SKM-1 treated with dmso at 0.1 percent for 144 hours (cell line): ENCODE results near the gene PAK2.
"Not testable (repeated sequence)": the region's sequence is repeated elsewhere in the genome, so short reads cannot be mapped to it uniquely, and the experiment has no call there.

ENCODE experiments used
- DNase-seq: peaks from one replicate; lab custom pipeline; 2025; ENCODE audit not compliant: unreplicated experiment; lab: John Stamatoyannopoulos, UW

Gene PAK2

DNA sequence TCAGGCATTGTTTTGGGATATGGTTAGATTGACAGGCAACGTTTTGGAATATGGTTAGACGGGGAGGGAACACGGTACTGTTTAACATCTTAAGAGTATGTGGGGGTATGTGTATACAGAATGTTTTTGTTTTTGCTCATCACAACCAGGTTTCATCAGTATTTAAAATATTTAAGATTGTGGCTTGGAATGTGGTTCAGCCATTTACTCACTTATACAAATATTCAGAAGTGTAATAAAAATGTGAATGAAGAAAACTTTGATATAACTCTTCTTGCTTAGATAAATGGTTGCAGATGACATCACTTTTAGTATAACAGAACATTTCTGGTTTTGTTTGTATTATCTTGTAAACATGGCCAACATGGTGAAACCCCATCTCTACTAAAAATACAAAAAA, 3.9 kb upstream of the PAK2 start:
- DNase-seq: no peak

DNA sequence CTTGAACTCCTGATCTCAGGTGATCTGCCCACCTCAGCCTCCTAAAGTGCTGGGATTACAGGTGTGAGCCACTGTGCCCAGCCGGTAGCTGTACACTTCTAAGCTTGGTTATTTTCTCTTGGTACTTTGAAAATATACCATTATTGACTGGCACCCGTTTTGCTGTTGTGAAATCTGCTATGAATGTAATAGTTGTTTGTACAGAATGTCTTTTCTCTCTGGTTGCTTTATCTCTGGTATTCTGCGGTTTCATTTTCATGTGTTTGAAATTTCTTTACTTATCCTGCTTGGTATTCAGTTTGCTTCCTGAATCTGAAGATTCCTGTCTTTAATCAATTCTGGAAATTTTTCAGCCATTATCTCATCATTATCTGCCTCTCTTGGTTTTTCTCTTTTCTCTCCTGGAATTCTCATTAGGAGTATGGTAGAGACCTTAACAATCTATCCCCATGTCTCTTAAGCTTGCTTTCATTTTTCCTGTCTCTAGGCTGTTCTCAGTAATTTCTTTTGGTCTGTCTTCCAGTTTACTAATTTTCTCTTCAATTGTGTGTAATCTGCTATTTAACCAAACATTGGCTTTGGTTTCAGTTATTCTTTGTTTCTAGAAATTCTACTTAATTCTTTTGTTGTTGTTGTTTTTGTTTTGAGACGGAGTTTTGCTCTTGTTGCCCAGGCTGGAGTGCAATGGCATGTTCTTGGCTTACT, 2.8 kb upstream of the PAK2 start:
- DNase-seq: no peak

DNA sequence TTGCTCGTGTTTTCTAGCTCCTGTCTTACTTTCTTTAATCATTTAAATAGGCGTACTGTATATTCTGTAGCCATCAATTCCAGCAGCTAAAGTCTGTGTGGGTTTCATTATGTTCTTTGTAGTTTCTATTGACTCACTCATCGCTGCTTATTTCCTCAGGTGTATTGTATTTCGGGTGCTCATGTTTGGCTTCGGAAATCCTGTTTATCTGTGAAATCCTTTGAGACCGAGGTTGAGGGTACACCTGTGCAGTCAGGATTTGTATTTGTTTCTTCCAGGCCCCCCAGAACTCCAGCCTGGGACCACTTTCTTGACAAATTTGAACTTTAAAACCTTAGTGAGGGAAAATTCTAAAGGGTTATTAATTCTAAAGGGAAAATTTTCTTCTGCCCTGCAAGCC, 2.0 kb upstream of the PAK2 start:
- no peak for DNase-seq

DNA sequence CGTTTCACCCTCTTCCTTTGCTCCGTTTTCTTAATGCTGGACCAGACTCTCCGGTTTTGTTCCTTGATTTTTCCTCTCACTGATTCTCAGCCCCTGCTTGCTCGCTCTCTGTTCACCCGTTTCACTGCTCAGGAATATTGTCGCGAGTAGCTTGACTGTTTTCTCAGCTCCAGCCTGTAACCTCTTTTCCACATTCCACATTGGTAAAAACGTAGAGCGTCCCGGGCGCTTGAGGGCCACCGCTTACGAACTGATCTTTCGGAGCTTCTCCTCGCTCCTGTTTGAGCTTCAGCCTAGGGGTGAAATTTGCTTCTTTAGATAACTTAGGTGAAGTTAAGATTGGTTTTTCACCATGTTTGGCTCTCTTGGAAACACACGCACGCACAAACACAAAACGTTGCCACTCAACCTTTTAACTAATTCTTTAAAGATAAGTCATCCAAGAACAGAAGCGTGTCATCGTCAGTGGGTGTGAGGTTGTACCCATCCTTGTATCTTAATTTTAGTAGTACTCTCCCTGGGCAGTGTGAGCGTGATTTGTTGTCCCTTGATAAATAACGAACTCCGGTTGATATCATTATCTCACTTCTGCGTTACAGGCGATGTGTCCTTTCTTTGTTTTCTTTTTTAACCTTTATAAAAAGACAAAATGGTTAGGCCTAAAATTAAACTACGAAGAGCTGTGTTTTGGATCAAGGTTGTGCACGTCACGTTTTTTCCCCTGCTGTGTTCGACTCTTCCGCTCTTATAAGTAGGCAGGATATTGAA, 1.0 kb downstream of the PAK2 start:
- peak; percentile 53 for DNase-seq

DNA sequence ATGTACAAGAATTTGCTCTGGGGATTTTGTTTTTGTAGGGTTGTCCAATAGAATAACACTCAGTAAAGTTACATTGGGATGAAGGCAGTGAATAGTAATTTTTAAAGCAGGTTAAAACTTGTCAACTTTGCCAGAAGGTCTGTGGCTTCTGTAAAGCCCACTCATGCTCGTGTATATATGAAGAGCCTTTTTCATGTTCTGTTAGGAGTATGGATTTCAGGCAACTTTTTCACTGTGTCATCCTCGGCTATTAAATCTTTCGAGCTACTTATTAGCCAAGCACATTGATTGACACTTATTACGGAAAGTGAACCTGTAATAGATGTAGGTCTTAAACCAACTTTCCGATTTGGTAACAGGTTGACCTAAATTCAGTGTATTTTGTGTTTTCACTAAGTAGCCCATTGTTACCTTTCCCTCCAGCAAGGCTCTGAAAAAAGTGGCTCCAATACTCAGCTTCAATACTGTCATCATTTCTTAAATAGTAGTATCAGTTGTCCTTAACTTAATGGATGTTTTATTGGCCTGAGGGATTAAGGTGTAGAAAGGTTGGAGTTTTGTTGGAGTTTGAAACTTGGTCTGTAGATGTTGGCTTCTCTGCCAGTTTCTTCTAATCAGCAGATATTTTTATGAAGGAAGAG, 1.7 kb downstream of the PAK2 start:
- DNase-seq: no peak

DNA sequence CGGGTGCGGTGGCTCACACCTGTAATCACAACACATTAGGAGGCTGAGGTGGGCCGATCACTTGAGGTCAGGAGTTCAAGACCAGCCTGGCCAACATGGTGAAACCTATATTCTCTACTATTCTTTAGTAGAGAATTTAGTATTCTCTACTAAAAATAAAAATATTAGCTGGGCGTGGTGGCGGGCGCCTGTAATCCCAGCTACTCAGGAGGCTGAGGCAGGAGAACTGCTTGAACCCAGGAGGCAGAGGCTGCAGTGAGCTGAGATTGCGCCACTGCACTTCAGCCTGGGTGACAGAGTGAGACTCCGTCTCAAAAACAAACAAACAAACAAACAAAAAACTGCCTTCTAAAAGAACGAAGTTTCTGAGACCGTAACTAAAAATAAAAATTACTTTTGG, 3.9 kb downstream of the PAK2 start:
- DNase-seq: not testable (repeated sequence)

DNA sequence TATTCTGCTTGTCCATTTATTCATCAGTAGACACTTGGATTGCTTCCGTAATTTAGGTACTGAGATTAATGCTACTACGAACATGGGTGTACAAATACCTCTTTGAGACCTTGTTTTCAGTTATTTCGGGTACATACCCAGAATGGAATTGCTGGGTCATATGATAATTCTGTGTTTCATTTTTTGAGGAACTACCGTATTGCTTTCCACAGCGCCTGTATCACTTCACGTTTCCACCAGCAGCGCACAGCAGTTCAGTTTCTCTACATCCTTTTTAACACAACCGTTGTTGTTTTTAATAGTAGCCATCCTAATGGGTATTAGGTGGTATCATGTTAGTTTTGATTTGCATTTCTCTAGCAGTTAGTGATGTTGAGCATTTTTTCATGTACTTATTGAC, 9.5 kb downstream of the PAK2 start:
- DNase-seq: no peak

DNA sequence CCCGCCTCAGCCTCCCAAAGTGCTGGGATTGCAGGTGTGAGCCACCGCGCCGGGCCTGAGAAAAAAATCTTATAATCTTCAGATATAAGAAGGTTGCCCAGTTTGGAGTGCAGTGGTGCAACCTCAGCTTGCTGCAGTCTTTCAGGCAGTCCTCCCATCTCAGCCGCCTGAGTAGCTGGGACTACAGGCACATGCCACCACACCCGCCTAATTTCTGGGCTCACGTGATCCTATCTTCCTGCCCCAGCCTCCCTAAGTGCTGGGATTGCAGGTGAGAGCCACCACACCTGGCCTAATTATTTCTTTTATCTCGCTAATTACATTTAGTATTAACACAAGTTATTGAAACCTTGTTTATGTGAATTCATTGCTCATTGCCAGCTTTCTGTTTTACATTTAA, 13.5 kb downstream of the PAK2 start:
- no peak for DNase-seq

DNA sequence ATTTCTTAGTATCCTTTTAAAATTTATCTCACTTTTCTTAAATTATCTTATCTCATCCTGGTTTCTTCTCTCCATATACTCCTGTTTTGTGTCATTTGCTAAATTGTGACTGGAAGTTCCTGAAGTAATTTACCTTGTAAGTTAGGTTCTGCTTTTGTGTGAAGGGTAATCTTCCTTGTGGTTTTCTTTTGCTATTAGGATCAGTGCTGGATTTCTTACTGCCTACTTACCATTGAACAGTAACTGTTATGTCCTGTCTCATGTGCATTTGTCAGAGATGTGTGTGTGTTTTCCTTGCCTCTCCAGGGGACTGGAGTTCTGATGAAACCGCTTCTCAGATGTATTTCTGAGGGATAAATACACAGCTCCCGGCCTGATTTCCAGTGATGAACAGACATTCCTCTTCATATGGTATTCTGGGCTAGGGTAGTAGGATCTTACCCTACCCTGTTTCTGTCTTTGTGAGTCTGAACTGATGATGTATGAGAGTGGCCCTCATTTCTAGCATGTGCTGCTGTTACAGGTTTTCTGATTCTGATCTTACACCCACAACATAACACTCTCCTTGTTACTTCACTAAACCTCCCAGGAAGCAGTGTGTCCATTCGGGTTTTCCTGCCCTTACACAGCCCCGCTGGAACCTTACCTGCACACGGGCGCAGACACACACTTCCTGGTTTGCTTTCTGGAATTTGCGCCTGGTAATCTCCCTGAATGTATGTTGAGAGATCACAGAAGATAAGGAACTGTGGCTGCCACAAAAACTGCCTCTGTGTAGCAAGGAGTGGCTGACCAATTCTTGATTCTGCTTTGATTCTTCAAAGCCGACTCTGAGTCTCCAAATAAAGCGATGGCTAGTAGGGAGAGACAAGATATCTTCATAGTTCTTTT, 14.7 kb downstream of the PAK2 start:
- DNase-seq: peak; percentile 39

DNA sequence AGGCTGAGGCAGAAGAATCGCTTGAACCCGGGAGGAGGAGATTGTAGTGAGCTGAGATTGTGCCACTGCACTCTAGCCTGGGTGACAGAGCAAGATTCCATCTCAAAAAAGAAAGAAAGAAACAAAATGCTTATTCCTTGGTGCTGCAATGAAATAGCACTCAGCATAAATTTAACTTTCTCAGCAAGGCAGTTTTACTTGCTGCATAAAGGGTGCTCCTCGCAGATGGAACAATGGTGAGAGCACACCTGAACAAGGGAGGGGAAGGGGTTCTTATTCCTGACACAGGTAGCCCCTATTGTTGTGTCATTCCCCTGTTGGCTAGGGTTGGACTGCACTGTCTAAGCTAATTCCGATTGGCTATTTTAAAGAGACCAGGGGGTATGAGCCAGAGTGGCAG, 17.1 kb downstream of the PAK2 start:
- DNase-seq: no peak

DNA sequence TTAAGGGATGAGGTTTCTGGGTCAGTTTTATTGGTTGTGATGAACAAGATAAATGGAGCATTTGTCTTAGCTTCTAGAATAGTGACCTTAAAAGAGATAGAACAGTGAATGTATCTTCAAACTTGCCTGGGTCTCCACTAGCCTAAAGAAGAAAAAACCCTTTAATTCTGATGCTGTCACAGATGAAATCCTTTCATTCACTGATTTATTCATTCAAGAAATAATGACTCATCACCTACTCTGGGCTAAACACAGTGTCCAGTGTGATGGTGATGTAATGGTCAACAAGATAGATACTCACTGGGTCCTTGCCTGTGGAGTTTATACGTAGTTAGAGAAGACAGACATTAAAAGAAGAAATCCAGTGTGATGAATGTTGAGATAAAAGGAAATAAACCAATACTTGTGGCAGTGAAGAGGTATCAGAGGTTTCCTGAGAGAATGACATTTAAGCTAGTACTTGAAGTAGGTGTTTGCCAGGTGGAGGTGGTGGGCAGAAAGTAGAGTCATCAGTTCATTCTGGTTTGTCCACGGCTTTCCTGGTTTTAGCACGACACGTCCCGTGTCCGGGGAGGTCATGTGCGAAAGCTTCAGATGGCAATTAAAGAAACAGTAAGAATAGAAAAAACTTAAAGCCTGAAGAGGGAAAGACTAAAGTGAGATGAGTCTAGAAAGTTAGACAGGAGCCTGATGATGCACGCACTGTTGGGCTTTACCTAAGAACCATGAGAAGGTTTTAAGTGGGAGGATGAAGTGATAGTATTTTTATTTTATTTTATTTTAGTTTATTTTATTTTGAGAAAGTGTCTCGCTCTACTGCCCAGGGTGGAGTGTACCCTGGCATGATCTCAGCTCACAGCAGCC, 18.5 kb downstream of the PAK2 start:
- DNase-seq: no peak

DNA sequence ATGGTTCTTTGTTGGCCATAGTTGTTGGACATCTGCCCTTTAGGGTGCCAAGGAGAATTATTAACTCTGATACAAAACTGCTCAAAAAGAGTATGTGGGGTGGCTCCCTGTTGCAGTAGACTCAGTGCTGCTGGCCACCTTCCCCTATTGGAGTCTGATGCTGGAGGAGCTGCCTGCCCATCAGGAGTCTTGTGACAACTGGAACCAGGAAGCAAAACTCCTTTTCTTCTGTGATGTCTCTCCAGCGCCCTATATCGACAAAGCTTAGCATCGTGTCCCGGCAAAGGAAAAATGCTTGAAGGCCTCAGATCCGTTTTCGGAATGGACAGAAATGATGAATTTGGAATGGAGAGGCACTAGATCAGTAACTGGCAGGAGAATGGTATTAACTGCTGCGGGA, 23.5 kb downstream of the PAK2 start:
- DNase-seq: no peak

DNA sequence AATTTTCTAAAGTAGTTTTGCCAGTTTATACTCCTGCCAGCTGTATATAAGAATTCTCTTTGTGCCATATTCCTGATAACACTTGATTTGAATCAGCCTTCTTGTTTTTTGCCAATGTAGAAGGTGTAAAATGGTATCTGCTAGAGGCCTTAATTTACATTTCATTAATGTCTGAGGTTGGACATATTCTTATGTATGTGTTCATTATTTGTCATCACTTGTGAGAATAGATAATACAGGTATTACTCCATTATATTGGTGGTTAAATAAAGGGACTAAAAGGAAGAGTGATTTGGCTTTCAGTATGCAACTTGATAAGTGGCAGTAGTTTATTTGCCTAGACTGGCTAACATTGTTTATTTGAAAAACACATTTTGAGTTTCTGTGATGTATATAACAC, 25.8 kb downstream of the PAK2 start:
- no peak for DNase-seq

DNA sequence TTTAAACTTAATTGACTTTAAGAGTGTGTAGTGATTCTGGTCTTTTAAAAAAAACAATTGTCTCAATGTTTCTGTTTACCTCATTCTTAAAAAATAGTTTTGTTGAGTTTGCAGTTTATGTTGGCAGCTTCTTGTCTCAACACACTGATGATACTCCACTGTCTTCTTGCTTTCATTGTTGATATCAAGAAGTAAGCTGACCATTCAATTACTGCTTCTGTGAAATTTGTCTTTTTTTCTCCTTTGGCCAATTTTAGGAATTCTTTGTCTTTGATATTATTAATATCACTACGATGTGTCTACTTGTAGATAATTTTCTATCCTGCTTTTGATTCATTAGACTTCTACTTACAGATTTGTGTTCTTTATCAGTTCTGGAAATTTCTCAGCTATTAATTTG, 31.4 kb downstream of the PAK2 start:
- DNase-seq: no peak

DNA sequence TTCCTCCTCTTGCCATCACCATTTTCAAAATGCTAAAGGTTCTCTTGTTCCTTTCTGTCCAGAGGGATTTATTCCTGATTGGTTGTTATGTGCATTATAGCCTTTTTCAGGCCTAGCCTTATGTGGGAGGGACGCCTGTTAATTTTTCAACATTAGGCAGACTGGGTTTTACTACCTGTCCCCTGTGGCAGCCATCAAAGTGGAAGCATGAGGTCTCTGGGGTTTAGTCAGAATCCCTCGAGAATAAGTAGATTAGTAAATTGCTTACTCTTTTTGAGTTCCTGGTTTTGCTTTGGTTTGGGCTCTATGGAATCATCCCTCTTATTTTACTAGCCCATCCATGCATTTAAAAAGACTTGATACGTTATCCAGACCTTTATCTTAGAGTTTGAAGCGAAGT, 32.4 kb downstream of the PAK2 start:
- DNase-seq: no peak

DNA sequence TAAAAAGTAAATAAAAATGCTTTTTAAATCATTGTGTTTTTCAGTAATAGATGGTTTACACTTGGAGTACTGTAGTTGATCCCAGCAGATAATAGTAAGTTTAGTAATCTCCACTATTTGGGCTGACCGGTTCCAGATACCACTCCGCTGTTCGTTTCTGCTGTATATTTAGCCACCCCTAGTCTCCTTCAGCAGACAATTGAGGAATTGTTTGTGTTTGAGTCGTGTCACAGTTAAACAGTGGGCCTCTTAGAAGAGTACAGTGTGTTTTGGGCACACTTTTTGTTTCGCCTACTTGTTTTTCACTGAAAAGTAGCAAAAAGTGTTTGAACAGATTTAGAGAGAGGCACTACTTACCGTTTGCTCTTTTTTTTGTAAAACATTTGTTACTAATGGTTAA, 33.2 kb downstream of the PAK2 start:
- no peak for DNase-seq

DNA sequence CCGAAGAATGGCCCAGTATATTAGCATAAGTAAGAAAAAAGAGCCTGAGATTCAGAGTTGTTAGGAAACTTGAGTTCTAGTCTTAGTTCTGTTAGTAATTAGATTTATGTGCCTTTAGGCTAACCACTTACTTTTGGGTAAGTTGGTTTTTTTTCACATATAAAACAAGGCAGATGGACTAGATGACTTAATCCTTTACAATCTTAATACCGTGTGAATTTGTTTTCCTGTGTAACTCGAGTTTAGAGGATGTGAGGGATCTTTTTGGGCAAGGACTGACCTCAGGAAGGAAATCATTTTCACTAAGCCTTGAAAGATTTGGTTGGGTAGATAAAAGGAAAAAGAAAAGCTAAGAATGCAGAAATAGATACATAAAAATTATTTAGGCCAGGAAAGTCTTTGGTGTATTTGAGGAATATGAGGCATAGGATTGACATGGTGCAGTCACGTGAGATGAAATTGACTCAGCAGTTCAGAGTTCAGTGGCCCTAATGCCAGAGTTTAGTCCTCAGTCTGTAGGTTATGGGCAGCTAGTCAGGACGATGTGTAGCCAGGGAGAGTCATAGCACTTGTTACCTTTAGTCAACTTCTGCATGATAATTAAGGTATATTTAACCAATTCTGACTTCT, 34.6 kb downstream of the PAK2 start:
- DNase-seq: no peak

DNA sequence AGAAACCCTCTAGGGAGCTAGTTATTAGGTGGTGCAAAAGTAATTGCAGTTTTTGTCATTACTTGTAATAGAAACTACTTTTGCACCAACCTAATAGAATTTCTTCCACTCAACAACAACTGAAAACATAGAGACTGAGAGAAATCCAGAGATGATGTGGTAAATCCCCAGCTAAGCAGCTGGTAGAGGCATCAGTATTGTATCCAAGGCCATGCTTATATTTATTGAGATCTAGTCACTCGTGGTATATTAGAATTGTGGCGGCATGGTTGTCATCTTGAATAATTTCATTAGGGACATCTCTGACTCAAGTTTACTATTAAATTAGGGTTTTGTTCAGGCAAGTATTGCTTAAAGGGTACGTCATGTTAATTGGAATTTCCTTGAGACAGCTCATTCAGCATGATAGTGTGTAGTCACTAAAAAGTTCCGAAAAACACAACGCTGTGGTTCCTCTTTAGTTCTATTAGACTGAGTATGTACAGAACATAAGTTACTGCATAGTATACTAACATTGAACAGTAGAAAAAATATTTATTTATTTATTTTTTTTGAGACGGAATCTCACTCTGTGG, 35.3 kb downstream of the PAK2 start:
- DNase-seq: no peak

DNA sequence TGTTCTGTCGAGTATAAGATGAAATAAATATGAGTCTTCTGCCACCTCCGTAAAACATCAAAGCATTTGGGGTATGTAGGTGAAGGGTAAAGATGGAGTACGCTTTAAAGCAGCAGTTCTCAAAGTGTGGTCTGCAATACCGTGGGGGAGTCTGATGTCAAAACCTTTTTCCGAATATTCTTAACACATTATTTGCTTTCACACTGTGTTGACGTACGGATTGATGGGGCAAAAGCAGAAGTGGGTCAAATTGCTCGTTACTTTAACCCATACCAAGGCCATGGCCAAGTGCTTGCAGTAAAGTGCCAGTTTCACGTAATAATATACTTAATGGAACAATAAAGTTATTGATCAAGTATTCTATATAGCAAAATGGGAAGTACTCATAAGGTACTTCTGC, 36.3 kb downstream of the PAK2 start:
- no peak for DNase-seq

DNA sequence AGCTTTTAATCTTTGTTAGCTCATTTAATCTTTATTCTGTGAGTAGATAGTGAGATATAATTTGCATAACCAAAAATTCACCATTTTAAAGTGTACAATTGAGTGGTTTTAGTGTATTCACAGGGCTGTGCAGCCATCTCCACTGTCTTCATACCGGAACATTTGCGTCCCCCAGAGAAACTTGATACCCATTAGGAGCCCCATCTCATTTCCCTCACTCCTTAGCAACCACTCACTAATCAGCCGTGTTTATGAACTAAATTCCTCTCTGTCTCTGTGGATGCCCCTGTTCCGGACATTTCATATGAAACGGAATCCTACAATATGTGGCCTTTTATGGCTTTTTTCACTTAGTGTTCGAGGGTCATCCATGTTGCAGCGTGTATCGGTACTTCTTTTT, 38.2 kb downstream of the PAK2 start:
- no peak for DNase-seq
